GM23338 (cell line): Measurements from ENCODE around the gene TENT4A.

Source experiments
- CREB1 ChIP-seq: fragments of 250-450 bp; sonication (Bioruptor Pico); IDR thresholded peaks from 2 replicates; pipeline ENCODE4 v1.5.0; 2020; ENCODE audit warnings: low read depth, mild to moderate bottlenecking, moderate library complexity
- EZH2phosphoT487 ChIP-seq: fragments of 200-600 bp; sonication (generic); IDR thresholded peaks from one replicate; pipeline ENCODE4 v1.8.1; 2018; ENCODE audit warnings: antibody characterized with exemption; ENCODE audit not compliant: unreplicated experiment
- TF ChIP-seq, protein P1 (sequence below), 2 experiments: fragments of 200-600 bp in 1 of 2; sonication (generic) in 1 of 2; conservative IDR thresholded peaks; 2 replicates each; pipeline versions ENCODE4 v1.5.1 to v1.6.1; 2016 to 2017; ENCODE audit warnings: antibody characterized with exemption in 2 of 2, low read depth in 2 of 2, mild to moderate bottlenecking in 2 of 2, moderate library complexity in 1 of 2
- TF ChIP-seq, protein P2 (sequence below): IDR thresholded peaks from one replicate; pipeline ENCODE4 v1.6.1; 2018; ENCODE audit warnings: antibody characterized with exemption; ENCODE audit not compliant: unreplicated experiment

DNA sequence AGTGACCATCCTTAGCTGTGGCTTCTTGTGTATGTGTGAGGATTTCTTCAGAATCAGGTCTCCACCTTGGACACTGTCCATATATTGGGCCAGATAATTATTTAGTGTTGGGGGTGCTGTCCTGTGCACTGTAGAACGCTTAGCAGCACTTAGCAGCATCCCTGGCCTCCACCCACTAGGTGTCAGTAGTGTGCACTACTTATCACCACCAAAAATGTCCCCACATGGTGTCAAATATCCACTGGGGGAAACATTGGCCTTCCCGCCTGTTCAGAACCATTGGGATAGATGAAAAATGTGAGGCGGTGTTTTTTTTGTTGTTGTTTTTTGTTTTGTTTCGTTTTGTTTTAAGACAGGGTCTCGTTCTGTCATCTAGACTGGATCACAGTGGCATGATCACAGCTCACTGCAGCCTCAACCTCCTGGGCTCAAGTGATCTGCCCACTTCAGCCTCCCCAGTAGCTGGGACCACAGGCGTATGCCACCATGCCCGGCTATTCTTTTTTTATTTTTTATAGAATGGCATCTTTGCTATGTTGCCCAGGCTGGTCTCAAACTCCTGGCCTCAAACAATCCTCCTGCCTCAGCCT is 67.7 kb downstream of the TENT4A start:
- TF ChIP-seq, protein P1, sequence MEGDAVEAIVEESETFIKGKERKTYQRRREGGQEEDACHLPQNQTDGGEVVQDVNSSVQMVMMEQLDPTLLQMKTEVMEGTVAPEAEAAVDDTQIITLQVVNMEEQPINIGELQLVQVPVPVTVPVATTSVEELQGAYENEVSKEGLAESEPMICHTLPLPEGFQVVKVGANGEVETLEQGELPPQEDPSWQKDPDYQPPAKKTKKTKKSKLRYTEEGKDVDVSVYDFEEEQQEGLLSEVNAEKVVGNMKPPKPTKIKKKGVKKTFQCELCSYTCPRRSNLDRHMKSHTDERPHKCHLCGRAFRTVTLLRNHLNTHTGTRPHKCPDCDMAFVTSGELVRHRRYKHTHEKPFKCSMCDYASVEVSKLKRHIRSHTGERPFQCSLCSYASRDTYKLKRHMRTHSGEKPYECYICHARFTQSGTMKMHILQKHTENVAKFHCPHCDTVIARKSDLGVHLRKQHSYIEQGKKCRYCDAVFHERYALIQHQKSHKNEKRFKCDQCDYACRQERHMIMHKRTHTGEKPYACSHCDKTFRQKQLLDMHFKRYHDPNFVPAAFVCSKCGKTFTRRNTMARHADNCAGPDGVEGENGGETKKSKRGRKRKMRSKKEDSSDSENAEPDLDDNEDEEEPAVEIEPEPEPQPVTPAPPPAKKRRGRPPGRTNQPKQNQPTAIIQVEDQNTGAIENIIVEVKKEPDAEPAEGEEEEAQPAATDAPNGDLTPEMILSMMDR (conservative IDR thresholded peaks at IDR 0.05; ENCODE audit: low read depth in 2 of 2) = peak; percentile 70 to 71
- TF ChIP-seq CREB1 (no peak), EZH2phosphoT487 (no peak)
- TF ChIP-seq, protein P2, sequence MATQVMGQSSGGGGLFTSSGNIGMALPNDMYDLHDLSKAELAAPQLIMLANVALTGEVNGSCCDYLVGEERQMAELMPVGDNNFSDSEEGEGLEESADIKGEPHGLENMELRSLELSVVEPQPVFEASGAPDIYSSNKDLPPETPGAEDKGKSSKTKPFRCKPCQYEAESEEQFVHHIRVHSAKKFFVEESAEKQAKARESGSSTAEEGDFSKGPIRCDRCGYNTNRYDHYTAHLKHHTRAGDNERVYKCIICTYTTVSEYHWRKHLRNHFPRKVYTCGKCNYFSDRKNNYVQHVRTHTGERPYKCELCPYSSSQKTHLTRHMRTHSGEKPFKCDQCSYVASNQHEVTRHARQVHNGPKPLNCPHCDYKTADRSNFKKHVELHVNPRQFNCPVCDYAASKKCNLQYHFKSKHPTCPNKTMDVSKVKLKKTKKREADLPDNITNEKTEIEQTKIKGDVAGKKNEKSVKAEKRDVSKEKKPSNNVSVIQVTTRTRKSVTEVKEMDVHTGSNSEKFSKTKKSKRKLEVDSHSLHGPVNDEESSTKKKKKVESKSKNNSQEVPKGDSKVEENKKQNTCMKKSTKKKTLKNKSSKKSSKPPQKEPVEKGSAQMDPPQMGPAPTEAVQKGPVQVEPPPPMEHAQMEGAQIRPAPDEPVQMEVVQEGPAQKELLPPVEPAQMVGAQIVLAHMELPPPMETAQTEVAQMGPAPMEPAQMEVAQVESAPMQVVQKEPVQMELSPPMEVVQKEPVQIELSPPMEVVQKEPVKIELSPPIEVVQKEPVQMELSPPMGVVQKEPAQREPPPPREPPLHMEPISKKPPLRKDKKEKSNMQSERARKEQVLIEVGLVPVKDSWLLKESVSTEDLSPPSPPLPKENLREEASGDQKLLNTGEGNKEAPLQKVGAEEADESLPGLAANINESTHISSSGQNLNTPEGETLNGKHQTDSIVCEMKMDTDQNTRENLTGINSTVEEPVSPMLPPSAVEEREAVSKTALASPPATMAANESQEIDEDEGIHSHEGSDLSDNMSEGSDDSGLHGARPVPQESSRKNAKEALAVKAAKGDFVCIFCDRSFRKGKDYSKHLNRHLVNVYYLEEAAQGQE = no peak
